GM21360 (cell line): ENCODE data around the gene RHOH.

Source experiments
- ATAC-seq: cut with Tn5 transposase; IDR thresholded peaks from one replicate; pipeline ENCODE4 v1.9.1; 2021; ENCODE audit warnings: mild to moderate bottlenecking, moderate library complexity; ENCODE audit not compliant: unreplicated experiment

Gene RHOH

DNA sequence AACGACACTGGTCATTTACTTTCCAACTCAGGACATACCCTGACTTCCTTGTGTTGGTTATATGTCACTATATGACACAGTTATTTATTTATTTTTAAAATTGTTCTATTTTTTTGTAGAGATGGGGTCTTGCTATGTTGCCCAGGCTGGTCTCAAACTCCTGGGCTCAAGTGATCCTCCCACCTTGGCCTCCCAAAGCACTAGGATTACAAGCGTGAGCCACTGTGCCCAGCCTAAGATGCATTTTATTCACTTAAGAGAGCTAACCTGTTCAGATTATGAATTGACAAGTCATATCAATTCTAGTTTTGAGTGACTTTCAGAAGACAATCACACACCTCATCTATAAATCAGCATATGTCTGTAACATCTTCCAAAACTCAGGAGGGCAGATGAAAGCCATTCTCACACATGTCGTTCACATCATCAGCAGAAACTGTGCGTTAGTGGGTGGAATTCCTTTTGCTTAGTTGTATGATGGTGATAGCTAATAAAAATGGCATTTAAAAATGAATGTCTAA, 9.4 kb upstream of the RHOH start:
- ATAC-seq: no peak

DNA sequence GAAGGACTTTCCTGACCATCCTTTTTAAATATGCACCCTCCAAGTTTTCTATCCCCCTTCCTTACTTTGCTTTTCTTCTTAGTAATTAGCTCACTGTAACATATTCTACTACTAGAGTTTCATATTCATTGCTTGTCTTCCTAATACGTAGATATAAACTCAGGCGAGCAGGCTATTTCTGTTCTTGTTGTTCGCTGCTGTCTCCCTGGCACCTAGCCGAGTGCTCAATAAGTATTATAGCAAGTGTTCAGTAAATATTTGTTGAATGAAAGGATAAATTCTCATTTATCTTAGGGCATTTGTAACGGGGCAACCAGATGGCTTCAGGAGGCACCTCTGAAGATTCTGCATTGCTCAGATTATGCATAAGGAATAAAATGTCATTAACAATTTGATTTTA, 6.8 kb upstream of the RHOH start:
- ATAC-seq: no peak

DNA sequence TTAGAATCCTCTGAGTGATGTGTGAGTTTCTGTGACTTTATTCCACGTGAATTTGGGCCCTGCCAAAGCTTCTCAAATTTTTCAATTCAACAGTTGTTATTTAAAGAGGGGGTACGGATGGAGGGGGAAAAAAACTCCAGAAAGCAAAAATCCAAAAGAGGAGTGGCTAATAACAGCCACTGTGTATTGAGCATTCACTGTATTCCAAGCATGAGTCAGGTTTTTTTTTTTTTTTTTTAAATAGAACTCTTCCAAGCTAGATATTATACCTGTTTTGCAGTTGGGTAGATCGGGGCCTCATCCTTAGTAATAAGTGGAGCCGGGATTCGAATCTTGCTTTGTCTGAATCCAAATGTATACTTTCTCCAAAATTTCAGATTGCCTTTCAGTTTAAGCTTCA, 6.4 kb upstream of the RHOH start:
- ATAC-seq: no peak

DNA sequence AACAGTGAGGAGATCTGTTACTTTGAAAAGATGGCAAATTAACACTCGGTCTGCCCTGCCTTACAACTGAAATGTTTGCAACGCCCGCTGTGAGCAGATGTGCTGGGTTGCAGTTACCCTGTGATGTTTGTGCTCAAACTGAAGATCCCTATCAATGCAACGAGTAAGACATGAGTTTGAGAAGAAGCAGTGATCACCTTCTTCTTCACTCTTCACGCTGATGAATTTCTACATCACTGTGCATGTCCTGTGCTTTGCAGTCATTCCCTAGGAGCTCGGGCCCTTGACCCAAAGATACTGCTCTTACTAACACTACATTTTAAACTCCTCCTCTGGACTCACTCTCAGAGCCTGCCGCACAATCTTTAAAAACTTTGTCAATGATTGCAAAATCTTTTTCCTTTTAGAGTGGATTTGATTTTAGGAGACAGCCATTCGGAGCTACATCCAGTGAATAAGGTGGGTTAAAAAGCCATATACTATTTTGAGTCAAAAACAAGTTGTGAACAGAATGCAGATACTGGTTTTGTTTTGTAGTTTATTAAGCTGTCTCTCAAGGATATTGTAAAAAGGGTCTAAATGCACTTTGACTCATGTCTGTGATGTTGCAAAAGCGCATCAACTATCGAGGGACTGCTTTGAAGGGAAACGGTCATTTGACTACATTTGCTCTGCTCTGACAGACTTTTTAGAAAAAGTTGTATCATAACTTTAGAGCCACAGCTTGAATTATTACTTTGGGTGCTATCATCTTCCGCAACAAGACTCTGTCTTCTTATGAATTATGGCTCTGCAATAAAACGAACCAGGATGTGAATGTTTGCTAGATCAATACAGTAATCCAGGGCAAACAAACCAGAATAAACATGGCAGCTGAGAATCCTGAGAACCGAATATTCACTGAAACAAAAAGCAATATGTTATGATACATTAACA, 5.7 kb upstream of the RHOH start:
- no peak for ATAC-seq

DNA sequence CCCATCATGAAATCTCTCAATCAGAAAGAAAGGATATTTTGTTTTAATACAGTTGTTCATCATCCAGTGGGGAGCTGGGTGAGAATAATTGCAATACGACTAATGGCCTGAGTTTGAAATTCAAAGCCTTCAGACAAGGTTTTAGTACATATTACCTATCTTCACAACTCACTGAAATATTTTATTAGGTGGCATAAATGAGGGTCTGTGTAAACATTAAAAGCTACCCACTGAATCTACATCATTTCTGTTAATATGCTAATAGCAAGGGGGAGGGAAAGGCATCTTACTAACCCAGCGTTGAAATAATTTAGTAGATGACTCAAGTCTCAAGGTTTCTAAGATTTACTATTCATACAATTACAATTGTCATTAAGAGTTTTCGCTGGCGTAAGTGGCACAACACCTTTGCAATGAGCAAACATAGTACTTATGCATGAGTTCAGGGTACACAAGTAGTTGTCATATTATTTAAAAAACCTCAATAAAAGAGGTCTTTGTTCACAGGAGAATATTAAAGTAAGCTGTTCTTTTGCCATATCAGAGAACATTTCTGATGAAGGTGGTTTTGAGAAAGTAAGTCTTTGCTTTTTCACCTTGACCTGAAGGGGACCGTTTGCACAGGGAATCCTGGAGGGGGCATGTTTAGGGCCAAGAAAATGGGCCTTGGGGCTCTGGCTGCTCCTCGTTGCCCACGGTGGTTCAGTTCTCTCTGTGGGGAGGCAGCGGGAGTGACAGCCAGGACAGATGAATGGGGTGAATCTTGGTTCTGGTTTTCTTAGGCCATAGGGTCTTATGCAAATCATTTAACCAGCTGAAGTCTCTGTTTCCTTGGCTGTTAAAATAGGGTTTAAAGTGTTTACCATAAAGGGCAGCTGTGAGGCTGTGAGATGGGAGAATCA, 4.5 kb upstream of the RHOH start:
- peak; percentile 24 for ATAC-seq

DNA sequence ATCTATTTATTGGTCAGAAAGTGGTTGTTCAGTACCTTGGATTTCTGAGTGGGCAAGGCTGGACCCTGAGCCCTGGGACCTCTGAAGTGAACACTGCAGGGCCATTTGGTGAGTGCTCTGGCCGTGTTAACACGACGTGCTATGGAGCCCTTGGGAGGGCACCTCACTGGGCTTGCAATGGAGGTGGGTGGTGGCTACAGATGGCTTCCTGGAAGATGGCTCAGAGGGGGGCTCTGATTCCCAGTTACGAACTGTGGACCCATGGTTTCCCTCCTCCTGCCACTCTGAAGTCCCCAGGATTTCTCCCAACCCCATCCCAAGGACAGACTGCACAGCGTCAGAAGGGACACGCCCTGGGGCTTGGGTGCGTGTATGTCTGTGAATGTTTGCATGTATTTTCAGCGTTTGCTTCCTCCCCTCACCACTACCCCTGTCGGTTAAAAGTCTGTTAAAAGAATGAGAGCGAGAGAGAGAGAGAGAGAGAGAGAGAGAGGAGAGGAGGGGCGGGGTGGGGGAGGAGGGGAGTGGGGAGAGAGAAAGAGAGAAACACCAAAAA, 3.7 kb upstream of the RHOH start:
- peak; percentile 26 for ATAC-seq

DNA sequence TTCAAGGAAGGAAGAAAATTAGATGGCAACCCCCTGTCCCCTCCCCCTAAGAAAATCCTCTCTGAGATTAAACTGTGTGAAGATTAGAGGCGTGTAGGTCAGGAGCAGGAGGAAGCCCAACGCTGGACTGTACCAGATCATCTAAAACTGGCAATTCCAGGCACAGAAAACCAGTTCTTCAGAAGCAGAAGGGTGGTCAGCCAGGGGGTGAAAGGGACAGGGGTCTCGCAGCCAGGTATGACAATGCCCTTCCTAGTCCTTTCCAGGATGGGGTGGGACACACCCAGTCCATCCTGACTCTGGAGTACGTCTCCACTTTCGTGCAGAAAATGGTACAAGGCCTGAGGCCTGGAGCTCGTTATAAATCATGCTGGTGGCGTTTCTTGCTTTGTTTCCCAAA, 3.3 kb upstream of the RHOH start:
- no peak for ATAC-seq

DNA sequence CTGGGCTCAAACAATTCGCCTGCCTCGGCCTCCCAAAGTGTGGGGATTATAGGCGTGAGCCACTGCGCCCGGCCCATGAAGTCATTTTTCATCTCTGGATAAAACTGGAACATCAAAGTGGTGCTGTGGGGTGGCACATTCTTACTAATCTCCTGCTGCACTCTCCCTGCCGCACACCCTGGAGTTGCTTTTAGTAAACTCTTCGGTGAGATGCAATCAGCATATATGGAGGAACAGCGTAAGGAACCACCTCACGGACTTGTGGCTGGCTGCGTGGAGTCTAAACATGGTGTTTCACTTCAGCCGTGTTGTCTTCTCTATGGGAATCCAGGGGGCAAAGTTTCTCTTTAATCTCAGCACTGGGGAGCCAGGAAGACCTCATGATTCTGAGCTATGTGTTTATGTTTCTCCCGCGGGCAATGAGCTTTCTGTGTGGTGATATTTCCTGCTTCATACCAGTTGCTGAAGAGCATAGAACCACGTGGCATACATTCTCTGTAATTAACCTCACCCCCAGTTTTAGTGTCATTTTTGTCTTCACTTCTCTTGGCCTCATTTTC, 2.1 kb upstream of the RHOH start:
- no peak for ATAC-seq

DNA sequence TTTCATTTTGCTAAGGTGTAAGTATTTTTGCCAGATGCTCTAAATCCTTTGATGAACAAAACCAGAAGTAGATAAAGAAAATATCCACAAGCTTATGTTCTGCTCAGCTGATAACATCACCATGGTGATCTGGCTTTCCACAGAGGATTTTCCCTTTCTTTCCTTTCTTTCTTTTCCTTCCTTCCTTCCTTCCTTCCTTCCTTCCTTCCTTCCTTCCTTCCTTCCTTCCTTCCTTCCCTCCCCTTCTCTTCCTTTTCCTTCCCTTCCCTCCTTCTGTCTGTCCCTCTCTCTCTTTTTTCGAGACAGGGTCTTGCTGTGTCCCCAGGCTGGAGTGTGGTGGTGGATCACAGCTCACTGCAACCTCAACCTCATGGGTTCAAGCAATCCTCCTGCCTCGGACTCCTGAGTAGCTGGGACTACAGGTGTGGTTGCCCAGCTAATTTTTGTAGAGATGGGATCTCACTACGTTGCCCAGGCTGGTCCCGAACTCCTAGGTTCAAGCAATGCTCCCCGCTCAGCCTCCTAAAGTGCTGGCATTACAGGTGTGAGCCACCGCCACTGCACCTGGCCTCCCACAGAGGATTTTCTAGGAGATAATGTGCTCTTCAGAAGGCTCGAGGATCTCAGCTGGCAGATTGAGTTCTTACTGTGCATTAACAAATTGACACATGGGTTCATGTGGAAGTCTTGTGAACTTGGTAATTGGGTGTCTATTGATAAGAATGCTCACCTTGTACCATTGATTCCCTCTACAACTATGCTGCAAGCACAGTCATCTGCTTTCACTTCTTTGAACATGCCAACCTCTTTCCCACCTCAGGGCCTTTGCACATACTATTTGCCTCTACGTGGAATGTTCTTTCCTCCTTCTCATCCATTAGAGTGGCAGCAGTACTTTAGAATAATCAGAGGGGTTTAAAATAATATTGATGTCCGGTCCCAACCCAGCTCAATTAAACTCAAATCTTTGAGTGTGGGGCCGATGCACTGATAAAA, 1.4 kb upstream of the RHOH start:
- no peak for ATAC-seq

DNA sequence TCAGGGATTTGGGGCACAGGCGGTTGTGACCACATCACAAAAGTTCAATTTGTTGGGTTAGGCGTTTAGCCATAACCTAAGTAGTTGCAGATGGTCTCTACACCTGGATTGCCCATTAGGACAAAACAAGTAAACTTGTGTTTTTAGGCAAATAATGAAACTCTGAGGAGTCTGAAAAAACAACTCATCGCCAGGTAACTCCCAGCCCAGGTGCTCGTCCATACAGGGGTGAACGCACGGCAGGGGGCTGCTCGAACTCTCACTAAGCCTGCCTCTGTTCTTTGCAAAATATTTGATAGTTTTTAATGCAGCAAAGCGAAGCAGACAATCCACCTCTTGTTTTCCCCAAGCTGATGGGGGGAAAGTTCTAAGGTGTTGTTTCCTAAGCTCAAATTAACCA, 559 bp upstream of the RHOH start:
- no peak for ATAC-seq

DNA sequence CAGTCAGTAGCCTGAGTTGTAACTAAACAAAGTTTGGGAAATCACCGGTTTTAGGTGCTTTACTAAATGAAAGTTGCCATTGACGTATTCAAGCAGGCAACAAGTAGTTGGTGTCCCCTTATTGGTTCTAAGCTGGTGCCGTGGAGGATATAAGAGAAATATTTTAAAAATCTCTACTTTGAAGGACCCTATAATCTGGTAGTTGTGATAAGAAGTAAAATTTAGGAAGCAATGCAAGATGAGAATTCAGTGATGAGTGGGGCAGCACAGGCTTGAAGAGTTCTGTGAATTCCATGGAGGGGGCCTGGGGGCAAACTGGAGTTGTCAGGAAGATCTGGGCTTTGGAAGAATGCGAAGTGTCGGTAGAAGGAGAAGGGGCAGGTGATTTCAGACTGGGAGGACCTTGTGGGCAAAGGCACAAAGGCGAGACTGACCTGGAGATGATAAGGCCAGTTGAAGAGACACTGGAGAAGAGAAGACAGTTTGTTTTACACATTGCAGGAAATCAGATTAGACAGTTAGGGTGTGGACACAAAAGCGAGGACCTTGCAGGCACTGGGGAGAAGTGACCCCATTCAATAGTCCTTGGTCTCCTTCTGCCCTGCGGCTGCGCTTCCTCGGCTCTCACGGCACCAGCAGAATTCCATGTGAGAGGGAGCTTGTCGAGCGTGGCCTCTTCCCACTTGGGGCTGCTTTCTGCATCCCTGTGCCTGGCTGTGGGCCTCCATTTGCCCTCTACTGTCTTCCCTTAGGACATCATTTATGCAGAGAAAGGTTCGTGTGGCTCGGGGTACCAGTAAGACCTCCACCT, 1.3 kb downstream of the RHOH start:
- no peak for ATAC-seq

DNA sequence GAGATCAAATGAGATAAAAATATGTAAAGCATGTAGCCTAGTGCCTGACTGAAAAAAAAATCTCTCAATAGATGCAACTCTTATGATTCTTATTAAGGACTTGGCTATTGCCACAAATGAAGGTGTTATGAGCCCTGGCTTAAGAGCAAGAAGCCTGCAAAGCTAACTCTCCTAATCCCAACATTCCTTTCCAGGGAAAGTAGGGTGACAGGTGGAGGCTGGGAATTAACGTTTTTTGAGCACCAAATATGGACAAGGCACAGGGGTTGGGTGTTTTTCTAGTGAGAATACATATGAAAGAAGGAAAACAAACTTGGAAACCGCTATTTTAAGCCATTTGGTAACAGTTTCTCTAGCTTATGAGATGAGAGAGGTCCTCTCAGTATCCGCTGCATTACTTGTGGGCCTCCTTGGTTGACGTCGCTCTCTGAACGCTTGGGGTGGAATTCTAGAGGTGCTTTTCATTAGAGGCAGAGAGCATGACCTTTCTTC, 2.4 kb downstream of the RHOH start:
- ATAC-seq: no peak

DNA sequence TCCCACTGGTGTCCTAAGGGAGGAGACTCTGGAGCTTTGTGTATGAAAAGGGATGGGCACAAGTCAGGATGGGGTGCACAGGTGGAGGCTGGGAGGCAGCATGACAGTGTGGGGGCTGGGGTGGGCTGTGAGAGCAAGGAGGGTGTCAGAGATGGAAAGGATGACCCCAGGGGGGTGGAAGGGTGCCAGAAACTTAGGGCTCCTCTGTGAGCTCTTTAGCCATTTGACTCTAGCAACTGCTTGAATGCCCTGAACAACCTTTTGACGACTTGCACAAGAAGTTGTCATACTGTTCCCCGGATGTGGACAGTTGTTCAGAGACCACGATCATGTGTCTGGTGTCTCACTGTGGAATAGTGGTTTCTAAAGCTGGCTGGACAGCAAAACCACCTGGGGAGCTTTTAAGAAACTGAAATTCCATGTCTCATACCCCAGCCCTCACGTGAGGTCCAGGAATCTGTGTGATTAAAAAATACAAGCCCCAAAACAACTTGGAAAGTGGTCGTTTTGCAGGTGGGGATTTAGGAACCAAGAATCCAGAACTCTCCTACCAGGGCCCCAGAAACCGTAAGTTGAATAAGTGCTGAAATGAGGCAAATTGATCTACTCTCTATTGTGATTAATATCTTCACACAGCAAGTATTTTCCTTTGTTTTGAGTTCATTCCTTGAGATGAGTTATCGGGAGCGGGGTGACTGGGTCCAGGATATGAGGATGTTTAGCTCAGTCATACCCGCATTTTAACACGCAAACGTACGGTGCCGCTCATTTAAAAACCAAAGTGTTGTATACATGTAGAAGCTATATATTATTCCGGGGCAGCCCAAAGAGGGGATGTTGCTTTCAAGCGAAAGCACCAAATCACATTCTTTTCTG, 3.4 kb downstream of the RHOH start:
- ATAC-seq: peak; percentile 40

DNA sequence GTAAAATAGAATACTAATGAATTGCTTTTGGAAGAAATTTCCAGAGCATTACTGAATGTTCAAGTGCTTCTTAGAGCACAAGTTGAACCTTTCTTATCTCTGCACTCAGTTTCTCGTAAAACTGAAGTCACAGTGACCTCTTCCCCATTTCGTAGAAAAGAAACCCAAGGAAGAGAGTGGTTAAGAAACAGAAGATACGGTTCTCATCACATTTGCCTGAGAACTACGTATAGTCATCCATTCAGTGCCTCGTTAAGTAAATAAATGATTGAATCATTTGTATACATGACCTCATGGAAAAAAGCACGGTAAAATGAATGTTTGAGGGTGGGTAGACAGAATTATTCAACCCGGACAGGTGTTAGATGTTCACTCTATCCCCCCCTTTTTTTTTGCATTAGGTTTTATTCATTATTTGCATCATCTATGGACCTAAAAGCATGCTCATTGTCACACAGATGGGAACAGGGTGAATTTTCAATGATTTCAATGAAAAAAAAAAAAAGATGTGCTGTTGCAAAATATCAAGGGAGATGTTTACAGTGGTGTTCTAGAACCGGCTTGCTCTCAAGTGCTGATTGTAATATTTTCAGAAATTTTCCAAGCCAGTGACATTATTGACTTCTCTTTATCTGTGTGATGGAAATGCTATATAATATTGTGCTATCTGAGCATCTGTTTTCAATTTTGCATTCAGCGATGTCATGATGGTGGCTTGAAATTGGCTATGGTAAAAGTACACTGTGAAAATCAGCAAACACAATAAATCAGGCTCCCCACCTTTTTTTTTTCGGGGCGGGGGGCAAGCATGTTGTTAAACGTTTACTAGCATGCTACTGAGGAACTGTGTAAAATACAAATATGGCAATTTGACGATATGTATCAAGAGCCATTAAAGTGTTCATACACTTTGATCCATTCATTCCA, 4.3 kb downstream of the RHOH start:
- ATAC-seq: no peak

DNA sequence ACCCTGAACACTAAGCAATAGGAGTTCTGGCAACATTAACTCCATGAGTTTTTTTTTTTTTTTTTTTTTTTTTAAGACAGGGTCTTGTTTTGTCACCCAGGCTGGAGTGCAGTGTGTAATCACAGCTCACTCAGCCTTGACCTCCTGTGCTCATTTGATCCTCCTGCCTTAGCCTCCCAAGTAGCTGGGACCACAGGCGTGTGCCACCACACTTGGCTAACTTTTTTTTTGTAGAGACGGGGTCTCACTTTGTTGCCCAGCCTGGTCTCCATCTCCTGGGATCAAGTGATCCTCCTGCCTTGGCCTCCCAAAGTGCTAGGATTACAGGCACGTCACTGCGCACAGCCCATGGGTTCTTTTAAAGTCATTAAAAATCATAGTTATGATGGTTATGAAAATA, 5.1 kb downstream of the RHOH start:
- ATAC-seq: no peak

DNA sequence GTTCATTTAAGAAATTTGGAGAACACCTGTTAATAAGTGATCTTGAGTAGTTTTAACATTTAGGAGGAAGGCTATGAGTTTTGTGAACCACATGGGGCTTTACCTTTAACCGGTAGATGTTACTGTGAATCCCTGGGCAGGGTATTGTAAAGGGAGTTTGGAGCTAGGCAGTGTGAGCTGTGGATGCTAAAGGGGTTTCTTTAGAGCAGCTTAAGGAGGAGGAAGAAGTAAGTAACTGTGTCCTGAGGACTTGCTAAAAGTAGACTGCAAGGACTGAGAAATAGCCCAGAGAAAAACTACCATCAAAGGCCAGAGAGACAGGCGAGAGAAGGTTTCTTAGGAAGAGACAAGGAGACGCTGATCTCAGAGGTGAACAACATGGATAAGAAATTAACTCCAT, 5.6 kb downstream of the RHOH start:
- no peak for ATAC-seq
